Ectodermal cell (in vitro differentiated cells): ENCODE results near the gene CHRNA9.

ENCODE experiments used
- H3K27ac ChIP-seq: 2 replicates; pipeline ENCODE4 v1.7.0; 2013; ENCODE audit warnings: mild to moderate bottlenecking, low read depth, low read length; ENCODE audit not compliant: insufficient read depth, poor library complexity, severe bottlenecking
- H3K27me3 ChIP-seq: 2 replicates; pipeline ENCODE4 v1.7.0; 2013; ENCODE audit warnings: mild to moderate bottlenecking, low read length; ENCODE audit not compliant: insufficient read depth, control insufficient read depth, poor library complexity, severe bottlenecking
- H3K36me3 ChIP-seq: one replicate; pipeline ENCODE4 v1.7.0; 2013; ENCODE audit warnings: low read length; ENCODE audit not compliant: control insufficient read depth, insufficient read depth
- H3K4me1 ChIP-seq: one replicate; pipeline ENCODE4 v1.7.0; 2013; ENCODE audit warnings: low read length; ENCODE audit not compliant: control insufficient read depth, insufficient read depth
- H3K4me3 ChIP-seq: 2 replicates; pipeline ENCODE4 v1.7.0; 2013; ENCODE audit warnings: low read depth, low read length, control low read depth; ENCODE audit not compliant: insufficient read depth
- H3K9me3 ChIP-seq: 2 replicates; pipeline ENCODE4 v1.7.0; 2013; ENCODE audit warnings: mild to moderate bottlenecking, low read length, moderate library complexity; ENCODE audit not compliant: control insufficient read depth
- WGBS, 2 experiments: methylation state at CpG; one replicate each; pipeline ENCODE4 v1.1.7; 2013; ENCODE audit warnings: missing lambda C conversion rate in 2 of 2; 5-methylcytosine and 5-hydroxymethylcytosine counted together

Gene CHRNA9

DNA sequence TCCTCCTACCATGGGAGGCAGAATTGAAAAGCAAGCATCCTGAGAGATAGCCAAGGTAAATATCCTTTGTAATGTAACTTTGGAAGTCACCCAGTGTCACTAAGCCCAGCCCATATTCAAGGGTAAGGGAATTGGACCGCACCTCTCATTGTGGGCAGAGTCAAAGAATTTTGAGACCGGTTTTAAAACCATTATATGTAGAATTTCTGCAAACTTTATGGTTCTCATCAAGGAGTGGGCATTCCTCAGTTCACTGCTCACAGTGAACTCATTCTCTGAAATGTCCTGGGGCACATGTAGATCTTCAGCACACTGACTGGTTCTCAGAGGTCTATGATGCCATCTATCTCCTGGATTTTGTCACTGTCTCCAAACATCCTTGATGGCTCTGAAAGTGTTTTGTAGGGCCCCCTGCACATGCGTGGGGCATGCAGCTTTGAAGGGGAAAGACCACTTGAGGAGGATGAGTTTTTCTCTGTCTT is 35.3 kb upstream of the CHRNA9 start:
- H3K4me1 ChIP-seq, result no peaks in the 10 kb centered on the region
- 62 to 67% methylated on average over 3 of the region's 3 CpGs for WGBS, 2 experiments
- H3K4me3 ChIP-seq, result no peak overlapping the region

DNA sequence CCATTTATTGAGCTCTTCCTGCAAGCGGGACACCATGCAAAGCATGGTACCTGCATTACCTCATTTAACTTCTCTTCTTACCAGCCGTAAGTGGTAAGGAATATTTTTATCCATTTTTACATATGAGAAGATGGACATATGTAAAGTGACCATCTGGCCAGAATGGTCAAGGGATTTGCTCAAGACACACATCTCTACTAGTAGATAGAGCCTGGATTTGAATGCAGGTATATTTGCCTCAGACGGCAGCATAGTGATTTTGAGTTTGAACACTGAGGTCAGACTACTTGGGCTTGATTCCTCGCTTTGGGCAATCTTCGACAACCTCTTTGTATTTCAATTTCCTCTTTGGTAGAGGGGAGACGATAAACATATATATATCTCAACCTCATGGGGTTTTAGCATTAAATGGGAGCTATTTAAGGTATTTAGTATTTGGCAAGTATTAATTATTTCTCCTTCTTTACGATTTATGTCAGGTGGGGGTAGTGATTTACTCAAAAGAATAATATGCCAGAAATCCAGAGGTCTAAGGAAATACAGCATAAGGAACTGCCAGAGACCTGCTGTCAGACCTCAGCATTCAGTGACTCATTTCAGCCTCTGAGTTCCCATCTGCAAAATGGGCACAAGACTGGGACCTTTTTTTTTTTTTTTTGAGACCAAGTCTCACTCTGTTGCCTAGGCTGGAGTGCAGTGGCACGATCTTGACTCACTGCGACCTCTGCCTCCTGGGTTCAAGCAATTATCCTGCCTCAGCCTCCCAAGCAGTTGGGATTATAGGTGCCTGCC is 34.6 kb upstream of the CHRNA9 start:
- no peak overlapping the region for H3K27ac ChIP-seq
- H3K4me3 ChIP-seq, result no peak overlapping the region
- H3K4me1 ChIP-seq, result no peaks in the 10 kb centered on the region
- H3K27me3 ChIP-seq, result no peaks in the 10 kb centered on the region
- H3K9me3 ChIP-seq, result no peaks in the 10 kb centered on the region
- 90 to 94% methylated on average over 4 to 9 of the region's 9 CpGs for WGBS, 2 experiments
- no peaks in the 10 kb centered on the region for H3K36me3 ChIP-seq

More for the DNA sequence above, 35.3 kb upstream of the CHRNA9 start:
- no peak overlapping the region for H3K27ac ChIP-seq
- H3K9me3 ChIP-seq, result no peaks in the 10 kb centered on the region
- no peaks in the 10 kb centered on the region for H3K27me3 ChIP-seq
- H3K36me3 ChIP-seq, result no peaks in the 10 kb centered on the region

DNA sequence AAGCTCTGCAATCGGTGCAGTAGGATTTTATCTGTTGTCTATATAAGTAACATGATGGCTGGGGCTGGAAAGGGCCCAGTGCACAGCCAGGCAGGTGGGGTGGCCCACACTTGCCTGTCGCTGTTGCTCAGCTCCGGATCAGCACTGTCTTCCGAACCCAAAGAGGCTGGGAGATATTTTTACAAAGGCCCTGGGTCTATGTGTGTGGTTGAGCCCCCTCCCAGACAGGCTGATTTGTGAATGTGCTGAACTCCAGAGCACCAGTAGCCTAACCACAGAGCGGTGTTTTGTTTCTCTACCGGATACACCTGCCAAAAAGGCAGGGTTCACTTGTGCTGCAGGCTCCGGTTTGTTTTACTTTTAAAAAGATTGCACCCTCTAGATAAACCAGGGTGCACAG is 33.5 kb upstream of the CHRNA9 start:
- Histone ChIP-seq H3K4me1 (no peaks in the 10 kb centered on the region), H3K4me3 (no peak overlapping the region), H3K27ac (no peak overlapping the region), H3K9me3 (no peaks in the 10 kb centered on the region), H3K36me3 (no peaks in the 10 kb centered on the region), H3K27me3 (no peaks in the 10 kb centered on the region)
- WGBS, 2 experiments, result 78 to 82% methylated on average over 7 of the region's 7 CpGs

DNA sequence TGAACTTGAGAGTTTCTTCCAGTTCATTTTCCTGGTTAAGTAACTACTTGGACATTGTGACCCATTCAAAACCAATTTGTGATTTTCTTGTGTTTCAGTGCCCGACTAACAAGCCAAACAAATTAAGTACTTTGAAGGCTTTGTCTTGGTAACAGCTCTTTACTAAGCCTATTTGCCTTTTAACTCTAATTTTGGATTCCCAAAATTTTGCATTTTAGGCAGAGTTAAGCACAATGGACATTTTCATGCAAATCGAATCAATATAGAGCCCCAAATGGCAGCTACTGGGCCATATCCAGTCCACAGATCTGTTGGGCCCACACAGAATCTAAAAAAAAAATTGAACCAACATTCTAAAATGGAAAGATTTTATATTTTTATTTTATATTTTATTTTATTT is 31.4 kb upstream of the CHRNA9 start:
- no peak overlapping the region for H3K4me3 ChIP-seq
- H3K27ac ChIP-seq, result no peak overlapping the region
- H3K4me1 ChIP-seq, result no peaks in the 10 kb centered on the region
- no peaks in the 10 kb centered on the region for H3K36me3 ChIP-seq
- no peaks in the 10 kb centered on the region for H3K9me3 ChIP-seq
- no peaks in the 10 kb centered on the region for H3K27me3 ChIP-seq
- WGBS, 2 experiments, result 92 to 97% methylated on average over 2 of the region's 2 CpGs

DNA sequence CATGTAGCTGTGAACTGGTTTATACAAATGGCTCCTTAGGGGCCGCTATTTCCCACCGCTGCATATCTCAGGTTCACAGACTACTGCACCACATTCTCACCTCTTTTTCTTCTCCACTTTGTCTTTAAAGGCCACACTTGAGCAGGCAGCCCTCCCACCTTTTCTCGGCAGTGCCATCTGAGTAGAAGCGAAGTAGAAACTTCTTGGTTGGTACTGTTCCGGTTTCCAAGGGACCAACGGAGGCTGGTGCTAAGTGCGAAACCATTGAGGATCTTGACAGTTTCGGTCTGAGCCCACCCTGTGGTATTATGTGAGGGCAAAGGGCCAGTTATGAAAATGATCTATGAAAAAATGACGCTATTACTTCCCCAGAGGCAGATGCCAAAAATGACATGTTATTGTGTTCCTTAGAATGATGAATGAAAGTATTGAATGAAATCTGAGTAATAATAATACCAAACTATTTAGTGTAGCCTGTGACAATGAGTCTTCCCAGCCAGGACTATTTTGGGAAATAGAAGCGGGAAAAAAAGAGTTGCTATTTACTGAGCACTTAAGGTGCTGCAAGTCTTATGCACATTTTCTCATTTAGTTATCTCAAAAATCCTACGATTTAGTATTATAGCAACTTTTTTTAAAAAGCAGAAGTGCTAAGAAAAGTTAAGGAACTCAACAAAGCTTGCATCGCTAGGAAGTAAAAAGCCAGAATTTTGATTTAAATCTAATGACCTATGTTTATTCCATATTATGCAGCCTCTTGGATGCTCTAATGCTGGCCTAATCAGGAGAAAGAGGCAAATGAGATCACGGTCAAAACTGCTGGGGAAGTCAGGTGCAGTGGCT is 29.6 kb upstream of the CHRNA9 start:
- H3K36me3 ChIP-seq, result no peaks in the 10 kb centered on the region
- no peaks in the 10 kb centered on the region for H3K9me3 ChIP-seq
- H3K4me3 ChIP-seq, result no peak overlapping the region
- 87% methylated on average over 13 of the region's 13 CpGs for WGBS, 2 experiments
- no peaks in the 10 kb centered on the region for H3K27me3 ChIP-seq
- no peak overlapping the region for H3K27ac ChIP-seq
- H3K4me1 ChIP-seq, result no peaks in the 10 kb centered on the region

DNA sequence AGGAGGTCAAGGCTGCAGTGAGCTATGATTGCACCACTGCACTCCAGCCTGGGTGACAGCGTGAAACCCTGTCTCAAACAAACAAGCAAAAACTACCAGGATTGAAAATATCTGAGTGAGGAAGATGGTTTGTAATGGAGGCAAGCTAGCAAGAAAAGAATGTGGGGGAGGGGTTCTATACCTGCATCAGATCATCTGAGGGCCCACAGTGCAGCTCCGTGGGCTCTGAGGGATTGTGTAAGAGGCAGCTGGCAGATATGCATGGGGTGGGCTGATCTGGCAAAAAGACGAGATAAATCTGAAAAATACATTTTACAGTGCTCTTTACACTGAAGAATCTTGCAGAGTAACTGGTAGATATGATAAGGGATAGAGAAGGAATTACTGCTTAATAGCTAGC is 28.9 kb upstream of the CHRNA9 start:
- Histone ChIP-seq H3K36me3 (no peaks in the 10 kb centered on the region), H3K9me3 (no peaks in the 10 kb centered on the region), H3K4me3 (no peak overlapping the region), H3K27ac (no peak overlapping the region), H3K27me3 (no peaks in the 10 kb centered on the region), H3K4me1 (no peaks in the 10 kb centered on the region)
- WGBS, 2 experiments, result 75 to 79% methylated on average over 3 of the region's 3 CpGs

DNA sequence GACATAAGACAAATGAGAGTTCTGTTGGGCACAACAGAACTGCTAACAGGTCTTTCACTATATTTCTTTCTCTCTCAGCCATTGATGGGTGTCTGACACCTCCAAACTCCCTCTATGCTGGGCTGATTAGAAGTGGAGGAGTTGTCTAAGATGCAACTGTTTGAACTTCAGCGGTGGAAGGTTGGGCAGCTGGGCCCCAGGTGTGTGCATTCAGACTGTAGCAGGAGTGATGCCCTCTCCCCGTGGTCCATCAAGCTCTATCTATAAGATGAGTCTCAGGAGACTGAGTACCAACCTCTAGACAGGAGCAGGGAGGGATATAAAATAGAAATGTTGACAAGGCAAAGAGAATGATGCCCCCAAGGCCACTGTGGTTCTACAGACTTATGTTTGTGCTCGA is 28.2 kb upstream of the CHRNA9 start:
- H3K27ac ChIP-seq, result no peak overlapping the region
- H3K4me1 ChIP-seq, result no peaks in the 10 kb centered on the region
- 78 to 87% methylated on average over 3 of the region's 3 CpGs for WGBS, 2 experiments

DNA sequence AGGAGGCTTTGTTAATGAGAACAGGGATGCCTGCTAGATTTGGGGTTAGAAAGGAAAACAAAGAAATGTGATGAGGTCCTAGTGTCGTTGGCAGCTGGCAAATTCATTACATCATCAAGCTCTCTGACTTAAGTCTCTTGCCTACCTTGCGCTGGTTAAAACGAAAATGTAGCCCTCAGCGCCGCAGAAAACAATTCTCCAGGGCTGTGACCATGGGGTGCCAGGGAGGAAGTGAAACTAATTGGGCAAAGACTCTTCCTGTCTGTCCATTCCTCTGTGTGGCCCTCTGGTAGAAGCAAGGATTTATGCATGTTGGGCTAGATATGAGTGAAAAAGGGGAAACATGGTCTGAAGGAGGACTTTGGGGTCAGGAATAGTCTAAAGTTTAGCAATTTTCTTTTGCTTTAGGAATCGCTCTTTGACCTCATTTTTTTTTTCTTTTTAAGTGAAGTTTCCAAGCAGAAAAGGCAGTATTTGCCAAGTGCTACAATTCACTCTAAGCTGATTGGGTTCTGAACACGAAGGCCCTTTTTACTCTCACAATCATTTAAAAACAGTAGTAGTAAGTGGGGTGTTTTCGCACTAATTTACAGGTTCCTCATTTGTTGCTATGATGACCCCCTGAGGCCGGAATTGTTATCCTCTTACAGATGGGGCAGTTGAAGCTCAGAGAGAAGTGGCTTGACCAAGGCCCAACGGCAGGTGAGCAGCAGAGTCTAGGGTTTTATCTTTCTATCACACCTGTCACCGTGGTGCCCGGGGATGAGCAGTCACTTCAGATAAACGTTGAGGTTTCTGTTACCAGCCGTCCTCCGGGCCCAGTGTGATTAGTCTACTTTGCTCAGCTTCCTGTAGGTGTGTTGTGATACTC is 27.3 kb upstream of the CHRNA9 start:
- 72 to 75% methylated on average over 14 to 15 of the region's 15 CpGs for WGBS, 2 experiments
- no peaks in the 10 kb centered on the region for H3K27me3 ChIP-seq
- H3K27ac ChIP-seq, result no peak overlapping the region
- no peaks in the 10 kb centered on the region for H3K4me1 ChIP-seq
- no peaks in the 10 kb centered on the region for H3K9me3 ChIP-seq
- no peak overlapping the region for H3K4me3 ChIP-seq
- no peaks in the 10 kb centered on the region for H3K36me3 ChIP-seq

More for the DNA sequence above, 28.2 kb upstream of the CHRNA9 start:
- no peaks in the 10 kb centered on the region for H3K27me3 ChIP-seq
- no peak overlapping the region for H3K4me3 ChIP-seq
- no peaks in the 10 kb centered on the region for H3K9me3 ChIP-seq
- H3K36me3 ChIP-seq, result no peaks in the 10 kb centered on the region

DNA sequence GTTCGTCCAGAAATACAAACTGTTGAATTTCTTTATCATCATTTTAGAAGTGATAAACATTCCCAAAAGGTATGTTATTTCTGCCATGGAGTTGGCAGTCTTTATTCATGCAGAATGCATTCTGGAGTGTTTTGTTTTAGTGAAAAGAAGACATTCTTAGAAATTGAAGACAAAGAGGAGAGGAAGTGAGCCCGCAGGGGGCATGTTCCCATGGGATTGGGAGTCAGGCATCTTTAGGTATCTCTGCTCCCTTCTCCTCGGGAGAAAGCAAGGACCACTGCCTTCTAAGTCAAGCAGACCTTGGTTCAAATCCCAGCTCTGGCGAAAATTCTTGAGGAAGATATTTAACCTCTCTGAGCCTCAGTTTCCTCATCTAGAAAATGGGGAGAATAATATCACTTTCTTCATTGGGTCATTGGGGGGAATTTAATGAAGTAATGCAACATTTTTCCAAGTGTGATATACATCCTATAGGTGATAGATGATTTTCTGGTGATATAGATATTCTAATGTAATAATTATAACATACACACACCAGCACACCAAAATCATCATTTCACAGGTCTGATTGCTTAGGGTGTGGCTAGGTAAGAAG is 26.5 kb upstream of the CHRNA9 start:
- Histone ChIP-seq H3K4me3 (no peak overlapping the region), H3K4me1 (no peaks in the 10 kb centered on the region), H3K27ac (no peak overlapping the region), H3K27me3 (no peaks in the 10 kb centered on the region), H3K36me3 (no peaks in the 10 kb centered on the region), H3K9me3 (no peaks in the 10 kb centered on the region)
- 50 to 61% methylated on average over 3 of the region's 4 CpGs for WGBS, 2 experiments
